Measurements from ENCODE around the gene B3GNT8. TPM values are rescaled to one million over a fixed set of nuclear protein-coding genes. Genes with fewer than 3 reads are reported as not detected.

Gene B3GNT8
- total and polyA plus RNA-seq, 2 experiments from 2014 or later: 2.3 to 5.0 TPM

- no peaks in the 10 kb centered on the region for H3F3A ChIP-seq (ENCODE audit: insufficient read depth)
- no peak overlapping the region for H2AFZ ChIP-seq
- no peak overlapping the region for H3K4me2 ChIP-seq (ENCODE audit: unreplicated experiment)
- peaks cover 14% of the 10 kb centered on the region; the same call in 1 of the 2 replicates for H3K4me1 ChIP-seq (ENCODE audit: insufficient read depth)
- H3K27me3 ChIP-seq (replicated peaks; ENCODE audit: insufficient read depth): no peaks in the 10 kb centered on the region
- H3K9me3 ChIP-seq (ENCODE audit: low read depth): no peaks in the 10 kb centered on the region
- no peaks in the 10 kb centered on the region for H3K9me2 ChIP-seq (ENCODE audit: insufficient read depth)
- H3K9ac ChIP-seq: no peak overlapping the region
- in situ Hi-C loops (cut with MboI): no loop called here
- no peak overlapping the region for H3K4me3 ChIP-seq
- no peak overlapping the region for H3K27ac ChIP-seq
- 92 to 95% methylated on average over 26 to 28 of the region's 28 CpGs for WGBS, 2 experiments (ENCODE audit: low coverage in 1 of 2, low lambda C conversion rate in 2 of 2, missing lambda C conversion rate in 2 of 2)
- TF ChIP-seq EZH2phosphoT487 (IDR thresholded peaks at IDR 0.05; ENCODE audit: insufficient read depth, low read depth): no peak
- no peak for TF ChIP-seq EZH2 (IDR thresholded peaks at IDR 0.05; ENCODE audit: insufficient read depth, poor library complexity, severe bottlenecking)
- H3K79me2 ChIP-seq (ENCODE audit: insufficient read depth): no peaks in the 10 kb centered on the region
- H4K20me1 ChIP-seq (ENCODE audit: insufficient read depth): no peaks in the 10 kb centered on the region
- no peak for DNase-seq
- no peaks in the 10 kb centered on the region for H3K36me3 ChIP-seq (ENCODE audit: low read depth)
These were observed 1.7 kb downstream of the B3GNT8 start for GRCh38 chr19:41425174-41426115.

DNA sequence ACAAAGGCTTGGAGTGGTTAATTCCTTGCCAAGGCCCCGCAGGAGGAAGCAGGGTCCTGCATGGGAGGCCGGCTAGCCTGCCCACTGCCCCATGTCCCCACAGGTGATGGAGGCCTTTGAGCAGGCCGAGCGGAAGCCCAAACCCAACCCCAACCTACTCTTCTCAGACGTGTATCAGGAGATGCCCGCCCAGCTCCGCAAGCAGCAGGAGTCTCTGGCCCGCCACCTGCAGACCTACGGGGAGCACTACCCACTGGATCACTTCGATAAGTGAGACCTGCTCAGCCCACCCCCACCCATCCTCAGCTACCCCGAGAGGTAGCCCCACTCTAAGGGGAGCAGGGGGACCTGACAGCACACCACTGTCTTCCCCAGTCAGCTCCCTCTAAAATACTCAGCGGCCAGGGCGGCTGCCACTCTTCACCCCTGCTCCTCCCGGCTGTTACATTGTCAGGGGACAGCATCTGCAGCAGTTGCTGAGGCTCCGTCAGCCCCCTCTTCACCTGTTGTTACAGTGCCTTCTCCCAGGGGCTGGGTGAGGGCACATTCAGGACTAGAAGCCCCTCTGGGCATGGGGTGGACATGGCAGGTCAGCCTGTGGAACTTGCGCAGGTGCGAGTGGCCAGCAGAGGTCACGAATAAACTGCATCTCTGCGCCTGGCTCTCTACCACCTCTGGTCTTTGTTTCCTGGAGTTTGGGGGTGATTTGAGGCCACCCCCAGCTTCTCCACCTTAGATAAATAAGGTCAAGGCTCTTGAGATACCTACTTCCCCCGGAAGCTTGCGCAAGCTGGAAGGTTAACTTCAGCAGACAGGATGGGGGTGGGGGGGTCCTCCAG is 2.6 kb downstream of the B3GNT8 start:
- Histone ChIP-seq H3K4me1 (ENCODE audit: insufficient read depth) (peaks cover 14% of the 10 kb centered on the region; the same call in 1 of the 2 replicates), H3K79me2 (ENCODE audit: insufficient read depth) (no peaks in the 10 kb centered on the region), H3K4me2 (ENCODE audit: unreplicated experiment) (no peak overlapping the region), H3K9me3 (ENCODE audit: low read depth) (no peaks in the 10 kb centered on the region), H3K27me3 (replicated peaks; ENCODE audit: insufficient read depth) (no peaks in the 10 kb centered on the region), H3K27ac (no peak overlapping the region), H4K20me1 (ENCODE audit: insufficient read depth) (no peaks in the 10 kb centered on the region), H3F3A (ENCODE audit: insufficient read depth) (no peaks in the 10 kb centered on the region), H3K9ac (no peak overlapping the region), H3K4me3 (no peak overlapping the region), H3K36me3 (ENCODE audit: low read depth) (0 out of 2 replicates have a peak, but pooled peaks cover 3% of the 10 kb centered on the region), H3K9me2 (ENCODE audit: insufficient read depth) (no peaks in the 10 kb centered on the region), H2AFZ (no peak overlapping the region)
- 89 to 91% methylated on average over 20 to 21 of the region's 21 CpGs for WGBS, 2 experiments (ENCODE audit: low coverage in 1 of 2, low lambda C conversion rate in 2 of 2, missing lambda C conversion rate in 2 of 2)
- DNase-seq: no peak
- TF ChIP-seq EZH2phosphoT487 (IDR thresholded peaks at IDR 0.05; ENCODE audit: insufficient read depth, low read depth): no peak
- TF ChIP-seq EZH2 (IDR thresholded peaks at IDR 0.05; ENCODE audit: insufficient read depth, poor library complexity, severe bottlenecking): no peak
- in situ Hi-C loops (cut with MboI): no loop called here

DNA sequence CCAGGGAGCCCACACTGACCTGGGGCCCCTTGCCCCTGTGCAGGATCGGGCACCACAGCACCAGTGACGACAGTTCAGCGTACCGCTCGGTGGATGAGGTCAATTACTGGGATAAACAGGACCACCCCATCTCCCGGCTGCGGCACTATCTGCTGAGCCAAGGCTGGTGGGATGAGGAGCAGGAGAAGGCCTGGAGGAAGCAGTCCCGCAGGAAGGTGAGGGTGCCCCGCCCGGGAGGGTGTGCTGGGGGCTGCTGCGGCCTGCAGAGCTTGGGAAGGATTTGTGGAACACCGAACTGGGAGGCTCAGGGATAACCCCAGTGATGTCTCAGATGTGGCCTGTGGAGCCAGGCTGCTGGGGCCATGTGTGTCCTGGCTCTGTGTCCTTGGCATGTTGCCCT is 4.2 kb downstream of the B3GNT8 start:
- Histone ChIP-seq H4K20me1 (ENCODE audit: insufficient read depth) (no peaks in the 10 kb centered on the region), H3K27me3 (replicated peaks; ENCODE audit: insufficient read depth) (no peaks in the 10 kb centered on the region), H3K9me2 (ENCODE audit: insufficient read depth) (no peaks in the 10 kb centered on the region), H3K4me3 (no peak overlapping the region), H3K4me1 (ENCODE audit: insufficient read depth) (peaks cover 9% of the 10 kb centered on the region; the same call in 1 of the 2 replicates), H3F3A (ENCODE audit: insufficient read depth) (no peaks in the 10 kb centered on the region), H3K9ac (no peak overlapping the region), H3K79me2 (ENCODE audit: insufficient read depth) (no peaks in the 10 kb centered on the region), H3K36me3 (ENCODE audit: low read depth) (0 out of 2 replicates have a peak, but pooled peaks cover 3% of the 10 kb centered on the region), H3K27ac (no peak overlapping the region), H3K4me2 (ENCODE audit: unreplicated experiment) (no peak overlapping the region), H2AFZ (no peak overlapping the region), H3K9me3 (ENCODE audit: low read depth) (no peaks in the 10 kb centered on the region)
- no peak for TF ChIP-seq EZH2phosphoT487 (IDR thresholded peaks at IDR 0.05; ENCODE audit: insufficient read depth, low read depth)
- no peak for TF ChIP-seq EZH2 (IDR thresholded peaks at IDR 0.05; ENCODE audit: insufficient read depth, poor library complexity, severe bottlenecking)
- in situ Hi-C loops (cut with MboI): no loop called here
- no peak for DNase-seq
- WGBS, 2 experiments (ENCODE audit: low coverage in 1 of 2, low lambda C conversion rate in 2 of 2, missing lambda C conversion rate in 2 of 2): 86 to 91% methylated on average over 12 of the region's 12 CpGs

GRCh38 chr19:41422456-41422855 is 4.7 kb downstream of the B3GNT8 start:
- H3K9ac ChIP-seq: no peak overlapping the region
- H3F3A ChIP-seq (ENCODE audit: insufficient read depth): no peaks in the 10 kb centered on the region
- H3K4me3 ChIP-seq: no peak overlapping the region
- H3K27me3 ChIP-seq (replicated peaks; ENCODE audit: insufficient read depth): no peaks in the 10 kb centered on the region
- H3K4me1 ChIP-seq (ENCODE audit: insufficient read depth): peaks cover 7% of the 10 kb centered on the region; the same call in 1 of the 2 replicates
- H3K79me2 ChIP-seq (ENCODE audit: insufficient read depth): no peaks in the 10 kb centered on the region
- in situ Hi-C loops (cut with MboI): no loop called here
- 84 to 85% methylated on average over 17 to 18 of the region's 18 CpGs for WGBS, 2 experiments (ENCODE audit: low coverage in 1 of 2, low lambda C conversion rate in 2 of 2, missing lambda C conversion rate in 2 of 2)
- H4K20me1 ChIP-seq (ENCODE audit: insufficient read depth): no peaks in the 10 kb centered on the region
- TF ChIP-seq EZH2phosphoT487 (IDR thresholded peaks at IDR 0.05; ENCODE audit: insufficient read depth, low read depth): no peak
- no peak for TF ChIP-seq EZH2 (IDR thresholded peaks at IDR 0.05; ENCODE audit: insufficient read depth, poor library complexity, severe bottlenecking)
- no peak overlapping the region for H3K27ac ChIP-seq
- H3K4me2 ChIP-seq (ENCODE audit: unreplicated experiment): no peak overlapping the region
- H3K36me3 ChIP-seq (ENCODE audit: low read depth): 0 out of 2 replicates have a peak, but pooled peaks cover 3% of the 10 kb centered on the region
- no peak for DNase-seq
- no peaks in the 10 kb centered on the region for H3K9me3 ChIP-seq (ENCODE audit: low read depth)
- H3K9me2 ChIP-seq (ENCODE audit: insufficient read depth): no peaks in the 10 kb centered on the region
- H2AFZ ChIP-seq: no peak overlapping the region
